ENCODE measurements around the gene THSD7A. TPM values are rescaled to one million over a fixed set of nuclear protein-coding genes. Genes with fewer than 3 reads are reported as not detected.

THSD7A gene
- total and polyA plus RNA-seq, 8 donors = 3.7 to 20.8 (median 17.8) TPM

DNA sequence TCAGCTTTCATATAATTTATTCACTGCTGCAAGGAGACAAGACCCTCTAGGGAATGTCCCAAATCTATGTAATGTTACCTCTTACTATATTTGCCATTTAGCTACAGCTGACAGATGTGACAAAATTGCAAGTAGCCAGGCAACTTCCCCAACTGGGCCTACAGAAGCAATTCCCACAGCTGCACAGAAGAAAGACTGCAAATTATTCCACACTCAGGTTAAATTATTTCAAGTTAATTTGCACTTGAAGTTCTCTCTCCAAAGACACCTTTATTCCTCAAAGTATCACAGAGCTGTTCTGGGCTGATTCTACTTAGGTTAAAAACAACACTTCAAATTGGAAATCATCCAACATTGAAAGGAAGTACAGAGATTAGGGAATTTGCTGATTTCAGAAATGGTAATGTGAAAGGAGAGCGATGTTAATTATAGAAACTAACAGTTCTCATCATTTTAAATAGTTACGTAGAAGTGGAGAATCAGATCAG lies 133.6 kb downstream of the THSD7A start:
- ATAC-seq = peak; percentile 27
- Histone ChIP-seq H3K4me3 (no peak overlapping the region), H3K27ac (no peak overlapping the region), H3K9me3 (no peaks in the 10 kb centered on the region), H3K4me1 (no peaks in the 10 kb centered on the region), H3K36me3 (no peaks in the 10 kb centered on the region), H3K27me3 (no peaks in the 10 kb centered on the region)
- DNase-seq = peak in 1 of 4 donors; percentile 8
- TF ChIP-seq, protein P1, sequence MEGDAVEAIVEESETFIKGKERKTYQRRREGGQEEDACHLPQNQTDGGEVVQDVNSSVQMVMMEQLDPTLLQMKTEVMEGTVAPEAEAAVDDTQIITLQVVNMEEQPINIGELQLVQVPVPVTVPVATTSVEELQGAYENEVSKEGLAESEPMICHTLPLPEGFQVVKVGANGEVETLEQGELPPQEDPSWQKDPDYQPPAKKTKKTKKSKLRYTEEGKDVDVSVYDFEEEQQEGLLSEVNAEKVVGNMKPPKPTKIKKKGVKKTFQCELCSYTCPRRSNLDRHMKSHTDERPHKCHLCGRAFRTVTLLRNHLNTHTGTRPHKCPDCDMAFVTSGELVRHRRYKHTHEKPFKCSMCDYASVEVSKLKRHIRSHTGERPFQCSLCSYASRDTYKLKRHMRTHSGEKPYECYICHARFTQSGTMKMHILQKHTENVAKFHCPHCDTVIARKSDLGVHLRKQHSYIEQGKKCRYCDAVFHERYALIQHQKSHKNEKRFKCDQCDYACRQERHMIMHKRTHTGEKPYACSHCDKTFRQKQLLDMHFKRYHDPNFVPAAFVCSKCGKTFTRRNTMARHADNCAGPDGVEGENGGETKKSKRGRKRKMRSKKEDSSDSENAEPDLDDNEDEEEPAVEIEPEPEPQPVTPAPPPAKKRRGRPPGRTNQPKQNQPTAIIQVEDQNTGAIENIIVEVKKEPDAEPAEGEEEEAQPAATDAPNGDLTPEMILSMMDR (IDR thresholded peaks at IDR 0.05) = no peak
- intact Hi-C loops (cut with DNase I) = no loop called here

DNA sequence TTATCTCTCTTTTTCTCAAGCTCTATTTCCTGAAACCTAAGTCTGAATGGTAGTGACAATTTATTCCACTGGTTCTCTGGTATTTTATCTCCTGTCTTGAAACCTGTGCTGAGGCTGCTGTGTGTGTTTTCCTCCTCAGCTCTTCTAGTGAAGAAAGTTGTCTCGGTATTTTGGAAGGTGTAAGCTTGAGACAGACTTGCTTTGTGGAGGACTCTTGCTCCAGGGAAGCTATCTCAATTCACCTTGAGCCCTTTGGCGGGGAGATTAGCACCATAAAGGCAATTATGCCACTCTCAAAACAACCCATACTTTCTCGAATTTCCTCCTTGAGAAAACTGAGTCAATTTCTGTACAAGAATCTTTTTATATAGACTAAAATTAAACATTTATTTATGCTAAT lies 141.6 kb downstream of the THSD7A start:
- H3K27ac ChIP-seq = no peak overlapping the region

DNA sequence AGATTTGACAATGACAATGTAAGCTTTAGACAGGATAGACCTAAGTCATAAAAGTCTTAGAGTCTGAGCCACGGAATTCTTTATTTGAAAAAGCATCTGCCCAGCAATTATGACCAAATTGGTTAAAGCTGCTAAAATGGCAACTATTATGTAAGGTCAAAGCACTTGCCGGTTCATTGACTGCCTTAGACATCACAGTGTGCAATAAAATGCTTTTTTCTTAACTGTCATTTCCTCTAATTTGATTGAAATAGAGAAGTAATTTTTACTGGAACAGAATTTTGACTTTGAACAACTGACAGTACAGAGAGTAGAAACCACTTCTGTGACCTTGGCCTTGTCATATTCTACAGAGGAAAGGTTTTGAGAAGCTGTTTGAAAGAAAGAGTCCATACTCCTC lies 142.9 kb downstream of the THSD7A start:
- H3K27ac ChIP-seq = no peak overlapping the region
- no peak overlapping the region for H3K4me3 ChIP-seq
- no peak for DNase-seq
- TF ChIP-seq, protein P1 (IDR thresholded peaks at IDR 0.05) = no peak
- H3K4me1 ChIP-seq = no peaks in the 10 kb centered on the region
- no peak for ATAC-seq
- H3K36me3 ChIP-seq = no peaks in the 10 kb centered on the region
- intact Hi-C loops (cut with DNase I) = no loop called here
- H3K9me3 ChIP-seq = peaks cover 0 to 10% of the 10 kb centered on the region in 2 donors
- no peaks in the 10 kb centered on the region for H3K27me3 ChIP-seq

More for the DNA sequence above, 141.6 kb downstream of the THSD7A start:
- TF ChIP-seq, protein P1 (IDR thresholded peaks at IDR 0.05) = no peak
- no peaks in the 10 kb centered on the region for H3K36me3 ChIP-seq
- no peak for DNase-seq
- H3K9me3 ChIP-seq = no peaks in the 10 kb centered on the region
- no peaks in the 10 kb centered on the region for H3K27me3 ChIP-seq
- H3K4me1 ChIP-seq = no peaks in the 10 kb centered on the region
- no peak overlapping the region for H3K4me3 ChIP-seq
- no peak for ATAC-seq
- intact Hi-C loops (cut with DNase I) = no loop called here

DNA sequence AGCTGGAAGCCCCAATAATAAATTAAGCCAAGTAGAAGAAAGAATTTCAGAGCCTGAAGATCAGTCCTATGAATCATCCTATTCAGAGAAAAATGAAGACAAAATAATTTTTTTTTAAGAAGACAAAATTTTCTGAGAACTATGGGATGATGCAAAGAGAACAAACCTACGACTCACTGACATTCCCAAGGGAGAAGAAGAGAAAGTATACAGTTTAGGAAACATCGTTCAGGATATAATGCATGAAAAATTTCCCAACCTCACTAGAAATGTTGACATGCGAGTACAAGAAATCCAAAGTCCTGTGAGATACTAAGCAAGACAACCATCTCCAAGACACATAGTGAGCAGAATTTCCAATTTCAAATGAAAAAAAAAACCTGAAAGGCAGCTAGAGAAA lies 150.5 kb downstream of the THSD7A start:
- Histone ChIP-seq H3K9me3 (peaks cover 0 to 72% of the 10 kb centered on the region in 2 donors), H3K36me3 (no peaks in the 10 kb centered on the region), H3K4me3 (no peak overlapping the region), H3K4me1 (no peaks in the 10 kb centered on the region), H3K27ac (no peak overlapping the region), H3K27me3 (no peaks in the 10 kb centered on the region)
- DNase-seq = no peak
- intact Hi-C loops (cut with DNase I) = no loop called here
- ATAC-seq = no peak
- TF ChIP-seq, protein P1 (IDR thresholded peaks at IDR 0.05) = no peak

DNA sequence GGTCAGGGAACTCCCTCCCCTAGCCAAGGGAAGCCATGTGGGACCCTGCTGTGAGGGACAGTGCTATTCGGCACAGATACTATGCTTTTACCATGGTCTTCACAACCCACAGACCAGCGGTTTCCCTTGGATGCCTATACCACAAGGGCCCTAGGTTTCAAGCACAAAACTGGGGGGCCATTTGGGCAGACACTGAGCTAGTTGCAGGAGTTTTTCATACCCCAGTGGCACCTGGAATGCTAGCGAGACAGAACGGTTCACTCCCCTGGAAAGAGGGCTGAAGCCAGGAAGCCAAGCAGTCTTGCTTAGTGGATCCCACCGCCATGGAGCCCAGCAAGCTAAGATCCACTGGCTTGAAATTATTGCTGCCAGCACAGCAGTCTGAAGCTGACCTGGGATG lies 156.8 kb downstream of the THSD7A start:
- TF ChIP-seq, protein P1 (IDR thresholded peaks at IDR 0.05) = no peak
- ATAC-seq (no peak), DNase-seq (no peak)
- Histone ChIP-seq H3K9me3 (peaks cover 0 to 46% of the 10 kb centered on the region in 2 donors), H3K27me3 (no peaks in the 10 kb centered on the region), H3K4me3 (no peak overlapping the region), H3K27ac (no peak overlapping the region), H3K36me3 (no peaks in the 10 kb centered on the region), H3K4me1 (no peaks in the 10 kb centered on the region)
- intact Hi-C loops (cut with DNase I) = no loop called here
